NCI-H2029 (cell line): ENCODE data around the gene ARHGEF28.

Experiments
- DNase-seq: peaks from one replicate; lab custom pipeline; 2025; lab: John Stamatoyannopoulos, UW

The ARHGEF28 gene

GRCh38 chr5:73943397-73943796, 317.4 kb downstream of the ARHGEF28 start:
- DNase-seq = no peak

GRCh38 chr5:73944581-73944980, 318.6 kb downstream of the ARHGEF28 start:
- DNase-seq = no peak

GRCh38 chr5:73945505-73945904, 319.5 kb downstream of the ARHGEF28 start:
- DNase-seq = no peak

GRCh38 chr5:73946278-73946677, 320.3 kb downstream of the ARHGEF28 start:
- no peak for DNase-seq

GRCh38 chr5:73946919-73947602, 321.1 kb downstream of the ARHGEF28 start:
- no peak for DNase-seq

- DNase-seq = no peak
Measured at GRCh38 chr5:73947906-73948640, 322.1 kb downstream of the ARHGEF28 start.

GRCh38 chr5:73948720-73949119, 322.7 kb downstream of the ARHGEF28 start:
- no peak for DNase-seq

GRCh38 chr5:73950441-73950873, 324.5 kb downstream of the ARHGEF28 start:
- DNase-seq = no peak

- DNase-seq = no peak
Measured at GRCh38 chr5:73950912-73951430, 325.0 kb downstream of the ARHGEF28 start.

- DNase-seq = no peak
Measured at GRCh38 chr5:73952872-73953271, 326.9 kb downstream of the ARHGEF28 start.

GRCh38 chr5:73954381-73954780, 328.4 kb downstream of the ARHGEF28 start:
- no peak for DNase-seq

GRCh38 chr5:73955271-73955846, 329.4 kb downstream of the ARHGEF28 start:
- DNase-seq = no peak

GRCh38 chr5:73957397-73958001, 331.5 kb downstream of the ARHGEF28 start:
- DNase-seq = no peak

GRCh38 chr5:73958037-73958436, 332.0 kb downstream of the ARHGEF28 start:
- DNase-seq = no peak

GRCh38 chr5:73960023-73960422, 334.0 kb downstream of the ARHGEF28 start:
- no peak for DNase-seq

- DNase-seq = no peak
Measured at GRCh38 chr5:73960426-73960825, 334.4 kb downstream of the ARHGEF28 start.

- no peak for DNase-seq
Measured at GRCh38 chr5:73962801-73963425, 336.9 kb downstream of the ARHGEF28 start.

- no peak for DNase-seq
Measured at GRCh38 chr5:73964352-73964865, 338.4 kb downstream of the ARHGEF28 start.

- DNase-seq = no peak
Measured at GRCh38 chr5:73966451-73966850, 340.5 kb downstream of the ARHGEF28 start.

- DNase-seq = no peak
Measured at GRCh38 chr5:73967347-73967746, 341.4 kb downstream of the ARHGEF28 start.

- DNase-seq = no peak
Measured at GRCh38 chr5:73968246-73968645, 342.2 kb downstream of the ARHGEF28 start.

- no peak for DNase-seq
Measured at GRCh38 chr5:73968729-73969128, 342.7 kb downstream of the ARHGEF28 start.
